Kidney (tissue), 14 donors: ENCODE results near the gene LINGO1. TPM values are rescaled to one million over a fixed set of nuclear protein-coding genes. Genes with fewer than 3 reads are reported as not detected.
A peak's percentile ranks its signal among the peaks of the same experiment; 100 is the strongest.

Source experiments
- DNase-seq, 5 donors: peaks; one replicate each; pipeline ENCODE4 v3.0.0-alpha.2; 2013 to 2020
- FAIRE-seq: peaks from 2 replicates; lab custom pipeline; 2012; peaks lifted over from hg19 to GRCh38; lab: Jason Lieb, UNC
- H3K27ac ChIP-seq, 2 donors: one replicate each; pipeline ENCODE4 v1.7.0; 2013; ENCODE audit warnings: low read depth in 2 of 2, low read length in 2 of 2, inconsistent platforms in 1 of 2
- H3K27me3 ChIP-seq: one replicate; pipeline ENCODE4 v1.7.1; 2013; ENCODE audit warnings: low read length, inconsistent platforms; ENCODE audit not compliant: control insufficient read depth, insufficient read depth
- H3K36me3 ChIP-seq, 3 donors: one replicate each; pipeline versions ENCODE4 v1.7.0 to v1.7.1; 2013; ENCODE audit warnings: low read length in 3 of 3, control low read depth in 1 of 3, inconsistent platforms in 1 of 3; ENCODE audit not compliant: insufficient read depth in 3 of 3, control insufficient read depth in 2 of 3
- H3K4me1 ChIP-seq, 3 donors: one replicate each; pipeline versions ENCODE4 v1.7.0 to v1.7.1; 2013; ENCODE audit warnings: low read length in 3 of 3, inconsistent platforms in 1 of 3, low read depth in 1 of 3; ENCODE audit not compliant: control insufficient read depth in 2 of 3, insufficient read depth in 2 of 3
- H3K4me3 ChIP-seq, 3 donors: one replicate each; pipeline versions ENCODE4 v1.7.0 to v1.8.1; 2013; ENCODE audit warnings: low read length in 3 of 3, control low read depth in 1 of 3, inconsistent platforms in 1 of 3
- H3K9ac ChIP-seq, 3 donors: one replicate each; pipeline versions ENCODE4 v1.7.0 to v1.7.1; 2013; ENCODE audit warnings: low read length in 3 of 3, control low read depth in 1 of 3, inconsistent platforms in 1 of 3
- H3K9me3 ChIP-seq, 3 donors: one replicate each; pipeline versions ENCODE4 v1.7.0 to v1.7.1; 2013; ENCODE audit warnings: low read length in 3 of 3, control low read depth in 1 of 3, inconsistent platforms in 1 of 3; ENCODE audit not compliant: control insufficient read depth in 2 of 3, insufficient read depth in 1 of 3
- CTCF ChIP-seq: IDR thresholded peaks from 3 replicates; pipeline ENCODE4 v1.5.1; 2012; ENCODE audit warnings: mild to moderate bottlenecking, moderate library complexity, borderline replicate concordance; ENCODE audit not compliant: insufficient read depth; ENCODE audit errors: extremely low read depth
- intact Hi-C: fragments of 100-400 bp; cut with DNase I; formaldehyde crosslinking; loops from one replicate; pipeline ENCODE4 v1.11.1; 2022
- polyA plus RNA-seq: library from polyadenylated mRNA; stranded (reverse); fragments of 350-450 nt; fragmentation: Illumina TruSeq; extraction: RNeasy Lipid Tissue Mini Kit (QIAGEN cat#74804); gene quantifications from one replicate; pipeline ENCODE4 v1.2.3, GENCODE V29; 2014; ENCODE audit warnings: low read depth, low replicate concordance; ENCODE audit not compliant: insufficient read depth
- total RNA-seq: library from RNA; stranded (reverse); fragmentation: NEBNext Ultra II Directional; extraction: Animal tissue kit (Norgen Biotek cat#: 25700); gene quantifications from one replicate; pipeline ENCODE4 v1.2.1, GENCODE V29; 2021
- donor health status: control.
- donor health status: control.
- donor health status: control.
- donor health status: control.
- donor health status: control.
- donor health status: DM: yes; HTN: yes; CAD: no.
- donor health status: Normal renal cell carcinoma (clear cell type).

The LINGO1 gene
- total and polyA plus RNA-seq, 2 donors from 2014 or later, result 3.9 to 6.8 TPM

- intact Hi-C loops, result no loop called here
- no peaks in the 10 kb centered on the region for H3K9me3 ChIP-seq
- peaks cover 0 to 4% (median 2%) of the 10 kb centered on the region in 3 donors for H3K4me1 ChIP-seq
- no peaks in the 10 kb centered on the region for H3K36me3 ChIP-seq
- DNase-seq (peak in 3 of 5 donors; percentile 44 to 68 (median 63)), FAIRE-seq (no peak)
- TF ChIP-seq CTCF, result no peak
- H3K27me3 ChIP-seq, result no peaks in the 10 kb centered on the region
- no peak overlapping the region for H3K9ac ChIP-seq
- no peak overlapping the region for H3K27ac ChIP-seq
- peak overlapping the region in 1 of 3 donors; percentile 29 for H3K4me3 ChIP-seq
Measured at GRCh38 chr15:77568973-77569728, 63.6 kb downstream of the LINGO1 start.

- H3K27ac ChIP-seq, result no peak overlapping the region
- H3K9ac ChIP-seq, result no peak overlapping the region
- intact Hi-C loops, result no loop called here
- peaks cover 0 to 4% (median 2%) of the 10 kb centered on the region in 3 donors for H3K4me1 ChIP-seq
- FAIRE-seq (no peak), DNase-seq (peak in 1 of 5 donors; percentile 50)
- H3K9me3 ChIP-seq, result no peaks in the 10 kb centered on the region
- no peak overlapping the region for H3K4me3 ChIP-seq
- H3K36me3 ChIP-seq, result no peaks in the 10 kb centered on the region
- no peak for TF ChIP-seq CTCF
- no peaks in the 10 kb centered on the region for H3K27me3 ChIP-seq
Measured at GRCh38 chr15:77568014-77568972, 64.4 kb downstream of the LINGO1 start.

GRCh38 chr15:77567202-77567601, 65.5 kb downstream of the LINGO1 start:
- Histone ChIP-seq H3K9ac (no peak overlapping the region), H3K27ac (no peak overlapping the region), H3K9me3 (no peaks in the 10 kb centered on the region), H3K4me1 (peaks cover 0 to 4% (median 2%) of the 10 kb centered on the region in 3 donors), H3K4me3 (no peak overlapping the region), H3K36me3 (no peaks in the 10 kb centered on the region), H3K27me3 (no peaks in the 10 kb centered on the region)
- DNase-seq (no peak), FAIRE-seq (no peak)
- intact Hi-C loops, result no loop called here
- no peak for TF ChIP-seq CTCF
